ENCODE measurements around the gene KRTAP2-4.
"Not testable (repeated sequence)": the region's sequence is repeated elsewhere in the genome, so short reads cannot be mapped to it uniquely, and the experiment has no call there.

DNA sequence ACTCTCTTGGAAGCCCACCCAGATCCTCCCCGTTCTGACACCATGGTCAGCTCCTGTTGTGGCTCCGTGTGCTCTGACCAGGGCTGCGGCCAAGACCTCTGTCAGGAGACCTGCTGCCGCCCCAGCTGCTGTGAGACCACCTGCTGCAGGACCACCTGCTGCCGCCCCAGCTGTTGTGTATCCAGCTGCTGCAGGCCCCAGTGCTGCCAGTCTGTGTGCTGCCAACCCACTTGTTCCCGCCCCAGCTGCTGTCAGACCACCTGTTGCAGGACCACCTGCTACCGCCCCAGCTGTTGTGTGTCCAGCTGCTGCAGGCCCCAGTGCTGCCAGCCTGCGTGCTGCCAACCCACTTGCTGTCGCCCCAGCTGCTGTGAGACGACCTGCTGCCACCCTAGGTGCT lies 39.7 kb upstream of the KRTAP2-4 start, which contains the start of gene KRTAP4-9:
- TF ChIP-seq ZNF274 (IDR thresholded peaks at IDR 0.05; ENCODE audit: low read depth, low read length); YY1 (IDR thresholded peaks at IDR 0.05; ENCODE audit: insufficient read depth, insufficient read length); SUZ12 (IDR thresholded peaks at IDR 0.05; ENCODE audit: extremely low read depth, insufficient read depth, insufficient read length): not testable (repeated sequence)

Measured in NT2/D1 (cell line).